Peyer's patch (tissue), 4 donors: ENCODE data around the gene MICOS13.

Experiments used
- CTCF ChIP-seq, 6 experiments: fragments of 450-650 bp in 4 of 6; fragments of 200-600 bp in 2 of 6; sonication (generic) in 1 of 6; IDR thresholded peaks; one replicate each; pipeline ENCODE4 v1.5.1; 2017 to 2019; ENCODE audit warnings: antibody characterized with exemption in 6 of 6, mild to moderate bottlenecking in 3 of 6, moderate library complexity in 1 of 6
- POLR2A ChIP-seq, 2 donors: fragments of 450-650 bp; IDR thresholded peaks; one replicate each; pipeline ENCODE4 v1.5.1; 2017; ENCODE audit warnings: antibody characterized with exemption in 2 of 2, mild to moderate bottlenecking in 2 of 2, moderate library complexity in 2 of 2

DNA sequence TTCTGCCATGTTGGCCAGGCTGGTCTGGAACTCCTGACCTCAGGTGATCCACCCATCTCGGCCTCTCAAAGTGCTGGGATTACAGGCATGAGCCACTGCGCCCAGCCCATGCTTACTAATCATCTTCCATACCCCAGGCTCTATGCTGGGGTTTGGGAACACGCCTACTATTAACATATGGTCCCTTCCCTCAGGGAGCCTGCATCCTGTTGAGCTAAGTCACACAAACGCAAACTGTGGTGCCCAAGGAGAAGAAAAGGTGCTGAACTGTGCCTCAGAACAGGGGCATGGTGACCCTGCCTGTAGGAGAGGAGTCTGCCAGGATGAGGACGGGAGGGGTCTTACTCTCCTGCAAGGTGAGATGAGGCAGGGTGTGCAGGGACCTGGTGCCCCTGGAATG lies 5.6 kb downstream of the MICOS13 start:
- TF ChIP-seq CTCF (IDR thresholded peaks at IDR 0.05), result no peak
- TF ChIP-seq POLR2A (IDR thresholded peaks at IDR 0.05), result no peak
